ENCODE measurements around the gene THOC1. TPM values are rescaled to one million over a fixed set of nuclear protein-coding genes. Genes with fewer than 3 reads are reported as not detected.
A peak's percentile ranks its signal among the peaks of the same experiment; 100 is the strongest.

Gene THOC1
- total RNA-seq, 1 donor from 2014 or later = 45.8 TPM

GRCh38 chr18:285817-286216 lies 18.0 kb upstream of the THOC1 start:
- no peak for DNase-seq (ENCODE audit: low spot score)
- Mint-ChIP-seq H3K4me3 (ENCODE audit: unreplicated experiment) (no peak overlapping the region), H3K27ac (ENCODE audit: unreplicated experiment) (no peak overlapping the region), H3K36me3 (ENCODE audit: low read depth, unreplicated experiment) (no peaks in the 10 kb centered on the region), H3K4me1 (ENCODE audit: unreplicated experiment) (peaks cover 6% of the 10 kb centered on the region), H3K9me3 (ENCODE audit: unreplicated experiment) (no peaks in the 10 kb centered on the region), H3K27me3 (ENCODE audit: unreplicated experiment) (peaks cover 2% of the 10 kb centered on the region)
- no peak for TF ChIP-seq CTCF (IDR thresholded peaks at IDR 0.05; ENCODE audit: unreplicated experiment)

GRCh38 chr18:275486-275885 lies 7.6 kb upstream of the THOC1 start:
- Mint-ChIP-seq H3K27ac (ENCODE audit: unreplicated experiment) (no peak overlapping the region), H3K4me1 (ENCODE audit: unreplicated experiment) (peaks cover 9% of the 10 kb centered on the region), H3K27me3 (ENCODE audit: unreplicated experiment) (no peaks in the 10 kb centered on the region), H3K36me3 (ENCODE audit: low read depth, unreplicated experiment) (no peaks in the 10 kb centered on the region), H3K4me3 (ENCODE audit: unreplicated experiment) (no peak overlapping the region), H3K9me3 (ENCODE audit: unreplicated experiment) (no peaks in the 10 kb centered on the region)
- TF ChIP-seq CTCF (IDR thresholded peaks at IDR 0.05; ENCODE audit: unreplicated experiment) = no peak
- DNase-seq (ENCODE audit: low spot score) = no peak

GRCh38 chr18:274313-274712 lies 6.5 kb upstream of the THOC1 start:
- no peak for TF ChIP-seq CTCF (IDR thresholded peaks at IDR 0.05; ENCODE audit: unreplicated experiment)
- Mint-ChIP-seq H3K27ac (ENCODE audit: unreplicated experiment) (no peak overlapping the region), H3K4me3 (ENCODE audit: unreplicated experiment) (no peak overlapping the region), H3K36me3 (ENCODE audit: low read depth, unreplicated experiment) (no peaks in the 10 kb centered on the region), H3K4me1 (ENCODE audit: unreplicated experiment) (peaks cover 16% of the 10 kb centered on the region), H3K9me3 (ENCODE audit: unreplicated experiment) (no peaks in the 10 kb centered on the region), H3K27me3 (ENCODE audit: unreplicated experiment) (no peaks in the 10 kb centered on the region)
- DNase-seq (ENCODE audit: low spot score) = no peak

GRCh38 chr18:273525-273924 lies 5.7 kb upstream of the THOC1 start:
- DNase-seq (ENCODE audit: low spot score) = no peak
- Mint-ChIP-seq H3K27ac (ENCODE audit: unreplicated experiment) (no peak overlapping the region), H3K27me3 (ENCODE audit: unreplicated experiment) (peaks cover 3% of the 10 kb centered on the region), H3K36me3 (ENCODE audit: low read depth, unreplicated experiment) (no peaks in the 10 kb centered on the region), H3K4me3 (ENCODE audit: unreplicated experiment) (no peak overlapping the region), H3K9me3 (ENCODE audit: unreplicated experiment) (no peaks in the 10 kb centered on the region), H3K4me1 (ENCODE audit: unreplicated experiment) (peaks cover 21% of the 10 kb centered on the region)
- TF ChIP-seq CTCF (IDR thresholded peaks at IDR 0.05; ENCODE audit: unreplicated experiment) = no peak

GRCh38 chr18:272650-273049 lies 4.8 kb upstream of the THOC1 start:
- no peak overlapping the region for H3K4me3 Mint-ChIP-seq (ENCODE audit: unreplicated experiment)
- no peaks in the 10 kb centered on the region for H3K9me3 Mint-ChIP-seq (ENCODE audit: unreplicated experiment)
- no peak for DNase-seq (ENCODE audit: low spot score)
- no peaks in the 10 kb centered on the region for H3K36me3 Mint-ChIP-seq (ENCODE audit: low read depth, unreplicated experiment)
- peaks cover 6% of the 10 kb centered on the region for H3K27me3 Mint-ChIP-seq (ENCODE audit: unreplicated experiment)
- peak overlapping the region; percentile 50 for H3K27ac Mint-ChIP-seq (ENCODE audit: unreplicated experiment)
- TF ChIP-seq CTCF (IDR thresholded peaks at IDR 0.05; ENCODE audit: unreplicated experiment) = no peak
- peaks cover 27% of the 10 kb centered on the region for H3K4me1 Mint-ChIP-seq (ENCODE audit: unreplicated experiment)
